K562 (cell line): ENCODE results near the gene DLGAP1. TPM values are rescaled to one million over a fixed set of nuclear protein-coding genes. Genes with fewer than 3 reads are reported as not detected.

Experiments
- ELF1 ChIP-seq: fragments of 200-800 bp; sonication (Bioruptor generic); IDR thresholded peaks from 2 replicates; pipeline ENCODE4 v1.6.1; 2016; ENCODE audit warnings: missing genetic modification characterization, missing compliant biosample characterization
- HDAC6 ChIP-seq: IDR thresholded peaks from 2 replicates; pipeline ENCODE4 v1.6.1; 2012; ENCODE audit warnings: low read depth, mild to moderate bottlenecking, control low read depth, inconsistent platforms, low read length, moderate library complexity
- KLF16 ChIP-seq: IDR thresholded peaks from 2 replicates; pipeline ENCODE4 v1.6.1; 2016; ENCODE audit warnings: antibody characterized with exemption
- MAFK ChIP-seq: IDR thresholded peaks from 2 replicates; pipeline ENCODE4 v1.6.1; 2011; ENCODE audit warnings: low read length, improper control_type of control experiment
- NELFE ChIP-seq: IDR thresholded peaks from 2 replicates; pipeline ENCODE4 v1.6.1; 2011; ENCODE audit warnings: mild to moderate bottlenecking; ENCODE audit not compliant: insufficient read depth, insufficient read length
- POLR2G ChIP-seq: fragments of 200-400 bp; formaldehyde crosslinking; IDR thresholded peaks from 2 replicates; pipeline ENCODE4 v1.6.1; 2017; ENCODE audit warnings: low read depth, mild to moderate bottlenecking, antibody characterized with exemption, low read length, moderate library complexity
- RAD21 ChIP-seq, 2 experiments: fragments of 250-450 bp in 1 of 2; fragments of 450-650 bp in 1 of 2; sonication (Bioruptor Pico) in 1 of 2; formaldehyde crosslinking in 1 of 2; IDR thresholded peaks in 1 of 2; conservative IDR thresholded peaks in 1 of 2; 2 replicates each; pipeline versions ENCODE4 v1.4.0 to v1.8.0; 2020 to 2022; ENCODE audit warnings: mild to moderate bottlenecking in 2 of 2, moderate library complexity in 1 of 2
- SP2 ChIP-seq: IDR thresholded peaks from 2 replicates; pipeline ENCODE4 v1.6.1; 2011; ENCODE audit warnings: mild to moderate bottlenecking, low read depth, low read length, moderate library complexity; ENCODE audit not compliant: poor library complexity, severe bottlenecking; ENCODE audit errors: extremely low read depth
- TOE1 ChIP-seq, 2 experiments: fragments of 450-650 bp in 1 of 2; sonication (generic) in 1 of 2; formaldehyde crosslinking in 1 of 2; IDR thresholded peaks; 2 replicates each; pipeline versions ENCODE4 v1.7.1 to v1.8.0; 2016 to 2022; ENCODE audit warnings: borderline replicate concordance in 2 of 2, mild to moderate bottlenecking in 2 of 2, antibody characterized with exemption in 1 of 2, inconsistent platforms in 1 of 2, low read depth in 1 of 2, missing genetic modification reagents in 1 of 2, moderate library complexity in 1 of 2
- YBX1 ChIP-seq: fragments of 450-650 bp; IDR thresholded peaks from 2 replicates; pipeline ENCODE4 v1.7.1; 2016; ENCODE audit warnings: mild to moderate bottlenecking
- ZNF274 ChIP-seq: IDR thresholded peaks from 2 replicates; pipeline ENCODE4 v1.6.1; 2011; ENCODE audit warnings: low read depth, mild to moderate bottlenecking, low read length, moderate library complexity, borderline replicate concordance
- ZNF512 ChIP-seq: IDR thresholded peaks from 2 replicates; pipeline ENCODE4 v1.6.1; 2016; ENCODE audit warnings: missing genetic modification characterization, missing compliant biosample characterization
- ZNF655 ChIP-seq: fragments of 250-450 bp; sonication (Bioruptor Pico); IDR thresholded peaks from 2 replicates; pipeline ENCODE4 v1.5.0; 2021
- polyA plus RNA-seq, 8 experiments: library from polyadenylated mRNA; depleted of rRNA in 4 of 8; stranded (reverse) in 5 of 8; unstranded in 3 of 8; fragments of >200 nt; fragmentation: Nextera tagmentation in 2 of 8; fragmentation: Illumina TruSeq in 1 of 8; extraction: Ambion mirVana in 2 of 8; extraction: Trizol in 1 of 8; gene quantifications; 2 replicates each; pipeline versions ENCODE4 v1.2.1 to v1.2.3, GENCODE V29; 2011 to 2014; ENCODE audit warnings: inconsistent platforms in 1 of 8, missing spikeins in 1 of 8
- total RNA-seq, 7 experiments: library from RNA; depleted of rRNA in 6 of 7; stranded (reverse); fragments of >200 nt in 6 of 7; fragmentation: Illumina TruSeq in 2 of 7; extraction: Trizol in 2 of 7; gene quantifications; 2 replicates each; pipeline versions ENCODE4 v1.2.1 to v1.2.3, GENCODE V29; 2011 to 2021; ENCODE audit warnings: low replicate concordance in 1 of 7
- TF ChIP-seq, protein P1 (sequence below): fragments of 450-650 bp; IDR thresholded peaks from 2 replicates; pipeline ENCODE4 v1.6.1; 2014; ENCODE audit warnings: low read depth, mild to moderate bottlenecking, moderate library complexity, borderline replicate concordance
- TF ChIP-seq, protein P2 (sequence below): sonication (generic); formaldehyde crosslinking; IDR thresholded peaks from 2 replicates; pipeline ENCODE4 v1.8.0; 2023; ENCODE audit warnings: mild to moderate bottlenecking, missing genetic modification reagents

The DLGAP1 gene
- total and polyA plus RNA-seq, 9 of the 15 experiments (the other 6 are each of a cell fraction or from before 2014, with no cell fraction given) = 0.04 to 0.22 (median 0.08) TPM

- no peak for TF ChIP-seq MAFK
- TF ChIP-seq, protein P1, sequence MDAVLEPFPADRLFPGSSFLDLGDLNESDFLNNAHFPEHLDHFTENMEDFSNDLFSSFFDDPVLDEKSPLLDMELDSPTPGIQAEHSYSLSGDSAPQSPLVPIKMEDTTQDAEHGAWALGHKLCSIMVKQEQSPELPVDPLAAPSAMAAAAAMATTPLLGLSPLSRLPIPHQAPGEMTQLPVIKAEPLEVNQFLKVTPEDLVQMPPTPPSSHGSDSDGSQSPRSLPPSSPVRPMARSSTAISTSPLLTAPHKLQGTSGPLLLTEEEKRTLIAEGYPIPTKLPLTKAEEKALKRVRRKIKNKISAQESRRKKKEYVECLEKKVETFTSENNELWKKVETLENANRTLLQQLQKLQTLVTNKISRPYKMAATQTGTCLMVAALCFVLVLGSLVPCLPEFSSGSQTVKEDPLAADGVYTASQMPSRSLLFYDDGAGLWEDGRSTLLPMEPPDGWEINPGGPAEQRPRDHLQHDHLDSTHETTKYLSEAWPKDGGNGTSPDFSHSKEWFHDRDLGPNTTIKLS = no peak
- TF ChIP-seq ZNF512 (tag) = no peak
- TF ChIP-seq ELF1 (tag) = no peak
- TF ChIP-seq POLR2G = no peak
- no peak for TF ChIP-seq NELFE
- no peak for TF ChIP-seq HDAC6
- TF ChIP-seq YBX1 = no peak
- no peak for TF ChIP-seq ZNF274
- TF ChIP-seq RAD21 (CRISPR knock-in tag; conservative IDR thresholded peaks at IDR 0.05 in 1 of 2, IDR thresholded peaks at IDR 0.05 in 1 of 2) = peak; percentile 87 to 94
- TF ChIP-seq SP2 = no peak
- TF ChIP-seq ZNF655 (CRISPR knock-in tag) = no peak
- no peak; the same call in 1 of the 2 replicates for TF ChIP-seq KLF16
- TF ChIP-seq, protein P2, sequence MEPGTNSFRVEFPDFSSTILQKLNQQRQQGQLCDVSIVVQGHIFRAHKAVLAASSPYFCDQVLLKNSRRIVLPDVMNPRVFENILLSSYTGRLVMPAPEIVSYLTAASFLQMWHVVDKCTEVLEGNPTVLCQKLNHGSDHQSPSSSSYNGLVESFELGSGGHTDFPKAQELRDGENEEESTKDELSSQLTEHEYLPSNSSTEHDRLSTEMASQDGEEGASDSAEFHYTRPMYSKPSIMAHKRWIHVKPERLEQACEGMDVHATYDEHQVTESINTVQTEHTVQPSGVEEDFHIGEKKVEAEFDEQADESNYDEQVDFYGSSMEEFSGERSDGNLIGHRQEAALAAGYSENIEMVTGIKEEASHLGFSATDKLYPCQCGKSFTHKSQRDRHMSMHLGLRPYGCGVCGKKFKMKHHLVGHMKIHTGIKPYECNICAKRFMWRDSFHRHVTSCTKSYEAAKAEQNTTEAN (CRISPR knock-in tag) = no peak
- TF ChIP-seq TOE1 (IDR thresholded peaks at IDR 0.05; ENCODE audit: borderline replicate concordance) = no peak
- TF ChIP-seq TOE1 (CRISPR knock-in tag; IDR thresholded peaks at IDR 0.05; ENCODE audit: borderline replicate concordance, low read depth) = no peak
These were observed 683.8 kb downstream of the DLGAP1 start (continued) for GRCh38 chr18:3771121-3771971.
